K562 (cell line): ENCODE results near the gene ZNF816. TPM values are rescaled to one million over a fixed set of nuclear protein-coding genes. Genes with fewer than 3 reads are reported as not detected.
A peak's percentile ranks its signal among the peaks of the same experiment; 100 is the strongest.

ENCODE experiments used
- CTBP1 ChIP-seq: fragments of 450-650 bp; IDR thresholded peaks from 2 replicates; pipeline ENCODE4 v1.6.1; 2016; ENCODE audit warnings: borderline replicate concordance
- ILF3 ChIP-seq: fragments of 450-650 bp; IDR thresholded peaks from 2 replicates; pipeline ENCODE4 v1.6.1; 2018; ENCODE audit warnings: antibody characterized with exemption, mild to moderate bottlenecking, moderate library complexity, borderline replicate concordance
- JUN ChIP-seq, 2 experiments: sonication (generic) in 1 of 2; formaldehyde crosslinking in 1 of 2; IDR thresholded peaks; 2 replicates each; pipeline versions ENCODE4 v1.6.1 to v1.8.0; 2012 to 2022; ENCODE audit warnings: borderline replicate concordance in 2 of 2, mild to moderate bottlenecking in 2 of 2, improper control_type of control experiment in 1 of 2, low read depth in 1 of 2, low read length in 1 of 2, missing genetic modification reagents in 1 of 2
- KAT8 ChIP-seq: fragments of 450-650 bp; IDR thresholded peaks from 2 replicates; pipeline ENCODE4 v1.6.1; 2016; ENCODE audit warnings: low read depth, mild to moderate bottlenecking
- KDM1A ChIP-seq, 2 experiments: fragments of 450-650 bp; IDR thresholded peaks; 2 replicates each; pipeline ENCODE4 v1.6.1; 2016; ENCODE audit warnings: mild to moderate bottlenecking in 2 of 2
- KDM4B ChIP-seq, 2 experiments: fragments of 450-650 bp in 1 of 2; sonication (generic) in 1 of 2; IDR thresholded peaks; 2 replicates each; pipeline ENCODE4 v1.6.1; 2016 to 2017; ENCODE audit warnings: borderline replicate concordance in 2 of 2, antibody characterized with exemption in 1 of 2, low read depth in 1 of 2, mild to moderate bottlenecking in 1 of 2
- L3MBTL2 ChIP-seq: fragments of 450-650 bp; IDR thresholded peaks from 2 replicates; pipeline ENCODE4 v1.6.1; 2016; ENCODE audit warnings: mild to moderate bottlenecking, moderate library complexity
- MYNN ChIP-seq, 2 experiments: sonication (generic); formaldehyde crosslinking in 1 of 2; IDR thresholded peaks; 2 replicates each; pipeline versions ENCODE4 v1.5.0 to v1.6.1; 2016 to 2020; ENCODE audit warnings: antibody characterized with exemption in 1 of 2, missing genetic modification reagents in 1 of 2
- NFXL1 ChIP-seq: fragments of 450-650 bp; formaldehyde crosslinking; IDR thresholded peaks from 2 replicates; pipeline ENCODE4 v1.4.0; 2021; ENCODE audit warnings: mild to moderate bottlenecking
- POLR2B ChIP-seq: fragments of 450-650 bp; IDR thresholded peaks from 2 replicates; pipeline ENCODE4 v1.6.1; 2018; ENCODE audit warnings: low read depth; ENCODE audit not compliant: partially characterized antibody
- PRMT5 ChIP-seq: sonication (generic); formaldehyde crosslinking; IDR thresholded peaks from 2 replicates; pipeline ENCODE4 v1.5.0; 2020; ENCODE audit warnings: missing genetic modification reagents
- RCOR1 ChIP-seq, 2 experiments: IDR thresholded peaks; 2 replicates each; pipeline ENCODE4 v1.6.1; 2012; ENCODE audit warnings: low read depth in 2 of 2, low read length in 2 of 2, borderline replicate concordance in 1 of 2, improper control_type of control experiment in 1 of 2
- YY1 ChIP-seq, 3 experiments: IDR thresholded peaks; 2 replicates each; pipeline ENCODE4 v1.6.1; 2011; ENCODE audit warnings: low read length in 2 of 3, mild to moderate bottlenecking in 2 of 3, moderate library complexity in 2 of 3, borderline replicate concordance in 1 of 3, control low read depth in 1 of 3, low read depth in 1 of 3; ENCODE audit not compliant: insufficient read depth in 3 of 3, insufficient replicate concordance in 2 of 3, control insufficient read depth in 1 of 3, insufficient read length in 1 of 3; ENCODE audit errors: extremely low read depth in 1 of 3
- ZNF57 ChIP-seq: fragments of 450-650 bp; formaldehyde crosslinking; IDR thresholded peaks from 2 replicates; pipeline ENCODE4 v1.4.0; 2020; ENCODE audit warnings: mild to moderate bottlenecking, moderate library complexity
- ZNF766 ChIP-seq: fragments of 200-800 bp; sonication (Bioruptor generic); conservative IDR thresholded peaks from 2 replicates; pipeline ENCODE4 v1.6.1; 2016; ENCODE audit warnings: missing genetic modification characterization, missing compliant biosample characterization
- ZZZ3 ChIP-seq: fragments of 450-650 bp; IDR thresholded peaks from 2 replicates; pipeline ENCODE4 v1.6.1; 2016; ENCODE audit warnings: antibody characterized with exemption, mild to moderate bottlenecking, moderate library complexity
- polyA plus RNA-seq, 8 experiments: library from polyadenylated mRNA; depleted of rRNA in 4 of 8; stranded (reverse) in 5 of 8; unstranded in 3 of 8; fragments of >200 nt; fragmentation: Nextera tagmentation in 2 of 8; fragmentation: Illumina TruSeq in 1 of 8; extraction: Ambion mirVana in 2 of 8; extraction: Trizol in 1 of 8; gene quantifications; 2 replicates each; pipeline versions ENCODE4 v1.2.1 to v1.2.3, GENCODE V29; 2011 to 2014; ENCODE audit warnings: inconsistent platforms in 1 of 8, missing spikeins in 1 of 8
- total RNA-seq, 7 experiments: library from RNA; depleted of rRNA in 6 of 7; stranded (reverse); fragments of >200 nt in 6 of 7; fragmentation: Illumina TruSeq in 2 of 7; extraction: Trizol in 2 of 7; gene quantifications; 2 replicates each; pipeline versions ENCODE4 v1.2.1 to v1.2.3, GENCODE V29; 2011 to 2021; ENCODE audit warnings: low replicate concordance in 1 of 7
- TF ChIP-seq, protein P1 (sequence below), 2 experiments: IDR thresholded peaks; 2 replicates each; pipeline ENCODE4 v1.6.1; 2012; ENCODE audit warnings: improper control_type of control experiment in 2 of 2, low read depth in 2 of 2, low read length in 2 of 2, borderline replicate concordance in 1 of 2
- TF ChIP-seq, protein P2 (sequence below): sonication (generic); formaldehyde crosslinking; IDR thresholded peaks from 2 replicates; pipeline ENCODE4 v1.8.1; 2022; ENCODE audit warnings: missing genetic modification reagents
- TF ChIP-seq, protein P3 (sequence below), 2 experiments: fragments of 450-650 bp in 1 of 2; sonication (generic) in 1 of 2; formaldehyde crosslinking in 1 of 2; IDR thresholded peaks in 1 of 2; conservative IDR thresholded peaks in 1 of 2; 2 replicates each; pipeline versions ENCODE4 v1.6.1 to v1.8.1; 2016 to 2023; ENCODE audit warnings: mild to moderate bottlenecking in 2 of 2, moderate library complexity in 2 of 2, inconsistent platforms in 1 of 2, missing genetic modification reagents in 1 of 2

ZNF816 gene
- total and polyA plus RNA-seq, 9 of the 15 experiments (the other 6 are each of a cell fraction or from before 2014, with no cell fraction given) = 8.6 to 23.4 (median 13.0) TPM

DNA sequence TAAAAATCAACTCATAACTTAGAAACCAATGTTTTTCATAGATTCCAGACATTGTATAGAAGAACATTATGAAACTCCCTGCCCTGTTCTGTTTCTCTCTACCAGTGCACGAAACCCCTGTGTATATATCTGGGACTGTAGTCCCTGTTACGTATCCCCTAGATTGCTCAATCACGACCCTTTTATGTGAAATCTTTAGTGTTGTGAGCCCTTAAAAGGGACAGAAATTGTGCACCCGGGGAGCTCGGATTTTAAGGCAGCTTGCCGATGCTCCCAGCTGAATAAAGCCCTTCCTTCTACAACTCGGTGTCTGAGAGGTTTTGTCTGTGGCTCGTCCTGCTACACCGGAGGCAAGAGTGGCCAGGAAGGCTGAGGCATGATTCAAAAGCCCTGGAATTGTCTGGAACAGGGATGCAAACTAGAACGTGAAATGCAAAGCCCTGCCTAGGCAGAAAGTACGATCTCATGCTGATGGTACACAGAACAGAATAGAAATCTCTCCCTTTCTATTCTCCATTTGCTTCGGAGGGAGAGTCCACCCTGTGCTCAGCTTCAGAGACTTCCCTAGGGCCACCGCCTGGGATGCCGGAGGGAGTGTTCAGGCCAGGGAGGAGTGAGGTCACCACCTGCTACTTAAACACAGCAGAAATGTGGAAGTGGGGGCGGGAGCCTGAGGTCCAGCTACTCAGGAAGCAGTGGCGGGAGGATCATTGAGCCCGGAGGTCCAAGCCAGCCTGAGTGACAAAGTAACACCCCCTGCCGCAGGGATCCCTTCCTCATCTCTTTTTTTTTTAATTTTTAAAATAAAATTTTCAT lies 38.7 kb downstream of the ZNF816 start (continued):
- TF ChIP-seq ZNF57 = no peak
- TF ChIP-seq YY1 (IDR thresholded peaks at IDR 0.05; ENCODE audit: borderline replicate concordance in 1 of 3, control insufficient read depth in 1 of 3, extremely low read depth in 1 of 3, insufficient read depth in 3 of 3, insufficient read length in 1 of 3, insufficient replicate concordance in 2 of 3, low read depth in 1 of 3, low read length in 2 of 3) = no peak
- no peak for TF ChIP-seq KDM4B (IDR thresholded peaks at IDR 0.05; ENCODE audit: borderline replicate concordance in 2 of 2, low read depth in 1 of 2)
- peak; percentile 46; the same call in 1 of the 2 replicates for TF ChIP-seq L3MBTL2
- TF ChIP-seq RCOR1 (IDR thresholded peaks at IDR 0.05; ENCODE audit: borderline replicate concordance in 1 of 2, low read depth in 2 of 2, low read length in 2 of 2) = peak in 1 of 2 experiments; percentile 45; a peak in 1 of 4 replicates
- TF ChIP-seq NFXL1 = no peak
- TF ChIP-seq ZZZ3 = no peak
- TF ChIP-seq ZNF766 (CRISPR knock-in tag) = 0 out of 2 replicates have a peak, but pooled peaks have one; percentile 40
- TF ChIP-seq CTBP1 = peak; percentile 69; the same call in 1 of the 2 replicates
- TF ChIP-seq MYNN (IDR thresholded peaks at IDR 0.05) = peak; percentile 35; the same call in 1 of the 2 replicates
- TF ChIP-seq MYNN (CRISPR knock-in tag; IDR thresholded peaks at IDR 0.05) = no peak
- TF ChIP-seq, protein P1, sequence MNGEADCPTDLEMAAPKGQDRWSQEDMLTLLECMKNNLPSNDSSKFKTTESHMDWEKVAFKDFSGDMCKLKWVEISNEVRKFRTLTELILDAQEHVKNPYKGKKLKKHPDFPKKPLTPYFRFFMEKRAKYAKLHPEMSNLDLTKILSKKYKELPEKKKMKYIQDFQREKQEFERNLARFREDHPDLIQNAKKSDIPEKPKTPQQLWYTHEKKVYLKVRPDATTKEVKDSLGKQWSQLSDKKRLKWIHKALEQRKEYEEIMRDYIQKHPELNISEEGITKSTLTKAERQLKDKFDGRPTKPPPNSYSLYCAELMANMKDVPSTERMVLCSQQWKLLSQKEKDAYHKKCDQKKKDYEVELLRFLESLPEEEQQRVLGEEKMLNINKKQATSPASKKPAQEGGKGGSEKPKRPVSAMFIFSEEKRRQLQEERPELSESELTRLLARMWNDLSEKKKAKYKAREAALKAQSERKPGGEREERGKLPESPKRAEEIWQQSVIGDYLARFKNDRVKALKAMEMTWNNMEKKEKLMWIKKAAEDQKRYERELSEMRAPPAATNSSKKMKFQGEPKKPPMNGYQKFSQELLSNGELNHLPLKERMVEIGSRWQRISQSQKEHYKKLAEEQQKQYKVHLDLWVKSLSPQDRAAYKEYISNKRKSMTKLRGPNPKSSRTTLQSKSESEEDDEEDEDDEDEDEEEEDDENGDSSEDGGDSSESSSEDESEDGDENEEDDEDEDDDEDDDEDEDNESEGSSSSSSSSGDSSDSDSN (IDR thresholded peaks at IDR 0.05; ENCODE audit: borderline replicate concordance in 1 of 2, low read depth in 2 of 2, low read length in 2 of 2) = peak in 1 of 2 experiments; percentile 60; a peak in 1 of 4 replicates
- TF ChIP-seq, protein P2, sequence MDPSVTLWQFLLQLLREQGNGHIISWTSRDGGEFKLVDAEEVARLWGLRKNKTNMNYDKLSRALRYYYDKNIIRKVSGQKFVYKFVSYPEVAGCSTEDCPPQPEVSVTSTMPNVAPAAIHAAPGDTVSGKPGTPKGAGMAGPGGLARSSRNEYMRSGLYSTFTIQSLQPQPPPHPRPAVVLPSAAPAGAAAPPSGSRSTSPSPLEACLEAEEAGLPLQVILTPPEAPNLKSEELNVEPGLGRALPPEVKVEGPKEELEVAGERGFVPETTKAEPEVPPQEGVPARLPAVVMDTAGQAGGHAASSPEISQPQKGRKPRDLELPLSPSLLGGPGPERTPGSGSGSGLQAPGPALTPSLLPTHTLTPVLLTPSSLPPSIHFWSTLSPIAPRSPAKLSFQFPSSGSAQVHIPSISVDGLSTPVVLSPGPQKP = no peak
- TF ChIP-seq, protein P3, sequence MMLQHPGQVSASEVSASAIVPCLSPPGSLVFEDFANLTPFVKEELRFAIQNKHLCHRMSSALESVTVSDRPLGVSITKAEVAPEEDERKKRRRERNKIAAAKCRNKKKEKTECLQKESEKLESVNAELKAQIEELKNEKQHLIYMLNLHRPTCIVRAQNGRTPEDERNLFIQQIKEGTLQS (IDR thresholded peaks at IDR 0.05) = peak; percentile 84
- TF ChIP-seq, protein P3 (CRISPR knock-in tag; conservative IDR thresholded peaks at IDR 0.05) = no peak
- TF ChIP-seq KDM1A (IDR thresholded peaks at IDR 0.05) = 0 out of 4 replicates have a peak, but pooled peaks of 1 of the 2 experiments have one; percentile 39
- TF ChIP-seq ILF3 = no peak
- no peak for TF ChIP-seq KAT8
- 0 out of 2 replicates have a peak, but pooled peaks have one; percentile 55 for TF ChIP-seq JUN (IDR thresholded peaks at IDR 0.05; ENCODE audit: borderline replicate concordance, low read depth, low read length)
- no peak for TF ChIP-seq JUN (CRISPR knock-in tag; IDR thresholded peaks at IDR 0.05; ENCODE audit: borderline replicate concordance)
- TF ChIP-seq PRMT5 (CRISPR knock-in tag) = no peak
- peak; percentile 52 for TF ChIP-seq POLR2B
